GM21825 (cell line): ENCODE data around the gene SLC34A2.
"Not testable (repeated sequence)": the region's sequence is repeated elsewhere in the genome, so short reads cannot be mapped to it uniquely, and the experiment has no call there.

Experiments
- ATAC-seq: cut with Tn5 transposase; IDR thresholded peaks from one replicate; pipeline ENCODE4 v1.9.1; 2021; ENCODE audit warnings: mild to moderate bottlenecking, moderate library complexity; ENCODE audit not compliant: unreplicated experiment

SLC34A2 gene

GRCh38 chr4:25654971-25655963, at the start of gene SLC34A2:
SLC34A2 (plus strand) TSS chr4:25655851; CDS start chr4:25662501, 6,650 bp downstream.
- no peak for ATAC-seq

- no peak for ATAC-seq
Observed at GRCh38 chr4:25608644-25609043, 47.0 kb upstream of the SLC34A2 start.

- no peak for ATAC-seq
Observed at GRCh38 chr4:25609976-25610375, 45.7 kb upstream of the SLC34A2 start.

GRCh38 chr4:25613613-25614012, 42.0 kb upstream of the SLC34A2 start:
- ATAC-seq, result not testable (repeated sequence)

GRCh38 chr4:25614807-25615206, 40.8 kb upstream of the SLC34A2 start:
- ATAC-seq, result no peak

- no peak for ATAC-seq
Observed at GRCh38 chr4:25621027-25621930, 34.4 kb upstream of the SLC34A2 start.

- ATAC-seq, result no peak
Observed at GRCh38 chr4:25624616-25625015, 31.0 kb upstream of the SLC34A2 start.

- ATAC-seq, result no peak
Observed at GRCh38 chr4:25628451-25628850, 27.2 kb upstream of the SLC34A2 start.

- no peak for ATAC-seq
Observed at GRCh38 chr4:25632135-25632534, 23.5 kb upstream of the SLC34A2 start.

GRCh38 chr4:25633541-25633940, 22.1 kb upstream of the SLC34A2 start:
- no peak for ATAC-seq

GRCh38 chr4:25635501-25635900, 20.1 kb upstream of the SLC34A2 start:
- no peak for ATAC-seq

GRCh38 chr4:25637581-25638220, 17.9 kb upstream of the SLC34A2 start:
- ATAC-seq, result no peak

GRCh38 chr4:25638221-25638601, 17.4 kb upstream of the SLC34A2 start:
- ATAC-seq, result no peak

- no peak for ATAC-seq
Observed at GRCh38 chr4:25638806-25639205, 16.8 kb upstream of the SLC34A2 start.

GRCh38 chr4:25650311-25650710, 5.3 kb upstream of the SLC34A2 start:
- no peak for ATAC-seq

- ATAC-seq, result no peak
Observed at GRCh38 chr4:25651682-25652081, 4.0 kb upstream of the SLC34A2 start.

- ATAC-seq, result no peak
Observed at GRCh38 chr4:25654031-25654970, 1.4 kb upstream of the SLC34A2 start.

- ATAC-seq, result no peak
Observed at GRCh38 chr4:25656031-25656430, 380 bp downstream of the SLC34A2 start.

- ATAC-seq, result no peak
Observed at GRCh38 chr4:25658357-25658771, 2.7 kb downstream of the SLC34A2 start.

GRCh38 chr4:25658777-25659176, 3.1 kb downstream of the SLC34A2 start:
- ATAC-seq, result no peak
